IMR-90 (cell line): ENCODE measurements around the gene KCNAB1. TPM values are rescaled to one million over a fixed set of nuclear protein-coding genes. Genes with fewer than 3 reads are reported as not detected.

Experiments
- ATAC-seq: fragments of 200-7000 bp; cut with Tn5 transposase; 2 replicates; pipeline ENCODE4 v1.9.1; 2020; ENCODE audit warnings: low read depth, mild to moderate bottlenecking, moderate library complexity
- BruUV-seq: library from RNA; stranded (reverse); fragments of 400-500 nt; replicated peaks from 2 replicates; lab custom pipeline; 2021; lab: Mats Ljungman, UMichigan
- CTCF ChIA-PET: fragments of 300-600 bp; formaldehyde crosslinking; extraction: SDS; loops from one replicate; lab custom pipeline; 2021; ENCODE audit warnings: antibody characterized with exemption; lab: Yijun Ruan, JAX
- POLR2A ChIA-PET: fragments of 300-600 bp; sonication (Branson Sonifier 250); formaldehyde crosslinking; loops from one replicate; lab custom pipeline; 2022; ENCODE audit warnings: antibody characterized with exemption; ENCODE audit not compliant: unreplicated experiment; lab: Charles Lee
- DNase-seq: peaks from one replicate; pipeline ENCODE4 v3.0.0; 2013
- H2AFZ ChIP-seq: replicated peaks from 2 replicates; pipeline ENCODE3; 2013; ENCODE audit warnings: low read length, mild to moderate bottlenecking; ENCODE audit not compliant: poor library complexity
- H2AK5ac ChIP-seq: 2 replicates; pipeline ENCODE4 v1.6.1; 2013; ENCODE audit warnings: low read depth, low read length, inconsistent platforms
- H2AK9ac ChIP-seq: replicated peaks from 2 replicates; pipeline ENCODE3; 2013; ENCODE audit warnings: mild to moderate bottlenecking, low read depth, low read length, moderate library complexity; ENCODE audit not compliant: poor library complexity
- H2BK120ac ChIP-seq: 2 replicates; pipeline ENCODE4 v1.6.1; 2013; ENCODE audit warnings: low read depth, low read length, inconsistent platforms
- H2BK15ac ChIP-seq: 3 replicates; pipeline ENCODE4 v1.6.1; 2013; ENCODE audit warnings: low read depth, low read length, inconsistent platforms
- H2BK20ac ChIP-seq: 2 replicates; pipeline ENCODE4 v1.6.1; 2013; ENCODE audit warnings: low read depth, mild to moderate bottlenecking, inconsistent platforms, low read length, moderate library complexity
- H2BK5ac ChIP-seq: 2 replicates; pipeline ENCODE4 v1.6.1; 2013; ENCODE audit warnings: mild to moderate bottlenecking, low read depth, low read length, inconsistent platforms; ENCODE audit not compliant: poor library complexity, severe bottlenecking
- H3K14ac ChIP-seq: replicated peaks from 2 replicates; pipeline ENCODE4 v1.6.1; 2013; ENCODE audit warnings: low read depth, low read length, inconsistent platforms
- H3K18ac ChIP-seq: 2 replicates; pipeline ENCODE4 v1.6.1; 2013; ENCODE audit warnings: low read depth, low read length, control low read depth
- H3K23ac ChIP-seq: 2 replicates; pipeline ENCODE4 v1.6.1; 2013; ENCODE audit warnings: low read depth, low read length, inconsistent platforms
- H3K27ac ChIP-seq: 2 replicates; pipeline ENCODE4 v1.5.1; 2013; ENCODE audit warnings: mild to moderate bottlenecking, control low read depth, low read length; ENCODE audit not compliant: insufficient read depth
- H3K27me3 ChIP-seq: 2 replicates; pipeline ENCODE4 v1.6.1; 2013; ENCODE audit warnings: low read length; ENCODE audit not compliant: control insufficient read depth, insufficient read depth
- H3K36me3 ChIP-seq: 2 replicates; pipeline ENCODE4 v1.6.1; 2013; ENCODE audit warnings: low read length, mixed read lengths; ENCODE audit not compliant: control insufficient read depth, insufficient read depth
- H3K4ac ChIP-seq: 2 replicates; pipeline ENCODE4 v1.6.1; 2013; ENCODE audit warnings: low read depth, low read length, inconsistent platforms
- H3K4me1 ChIP-seq: 2 replicates; pipeline ENCODE4 v1.6.1; 2013; ENCODE audit warnings: low read length, mixed read lengths; ENCODE audit not compliant: control insufficient read depth, insufficient read depth
- H3K4me2 ChIP-seq: 2 replicates; pipeline ENCODE4 v1.6.1; 2013; ENCODE audit warnings: low read depth, mild to moderate bottlenecking, control low read depth, low read length, moderate library complexity
- H3K4me3 ChIP-seq: 2 replicates; pipeline ENCODE4 v1.5.1; 2013; ENCODE audit warnings: low read depth, mild to moderate bottlenecking, control low read depth, low read length, moderate library complexity; ENCODE audit not compliant: insufficient read depth
- H3K56ac ChIP-seq: 2 replicates; pipeline ENCODE4 v1.6.1; 2013; ENCODE audit warnings: low read length, inconsistent platforms; ENCODE audit not compliant: insufficient read depth; ENCODE audit errors: extremely low read depth
- H3K79me1 ChIP-seq, 2 experiments: 2 replicates each; pipeline ENCODE4 v1.6.1; 2013; ENCODE audit warnings: low read length in 2 of 2, inconsistent platforms in 1 of 2, low read depth in 1 of 2
- H3K9ac ChIP-seq: 2 replicates; pipeline ENCODE4 v1.6.1; 2013; ENCODE audit warnings: low read depth, low read length, control low read depth
- H3K9me1 ChIP-seq: 2 replicates; pipeline ENCODE4 v1.6.1; 2013; ENCODE audit warnings: low read length, inconsistent platforms; ENCODE audit not compliant: insufficient read depth
- H3K9me3 ChIP-seq: 2 replicates; pipeline ENCODE4 v1.6.1; 2013; ENCODE audit warnings: low read length; ENCODE audit not compliant: control insufficient read depth, insufficient read depth
- H4K20me1 ChIP-seq: 2 replicates; pipeline ENCODE4 v1.6.1; 2013; ENCODE audit warnings: low read length, inconsistent platforms; ENCODE audit not compliant: insufficient read depth
- H4K5ac ChIP-seq: 2 replicates; pipeline ENCODE4 v1.6.1; 2013; ENCODE audit warnings: mild to moderate bottlenecking, low read depth, low read length, control low read depth
- H4K8ac ChIP-seq, 2 experiments: 2 replicates each; pipeline ENCODE4 v1.6.1; 2013; ENCODE audit warnings: low read depth in 2 of 2, low read length in 2 of 2, control low read depth in 1 of 2, inconsistent platforms in 1 of 2
- H4K91ac ChIP-seq: 2 replicates; pipeline ENCODE4 v1.6.1; 2013; ENCODE audit warnings: low read depth, low read length, inconsistent platforms; ENCODE audit not compliant: insufficient read depth
- BHLHE40 ChIP-seq: fragments of 150-350 bp; IDR thresholded peaks from 2 replicates; pipeline ENCODE4 v1.6.1; 2016; ENCODE audit warnings: mild to moderate bottlenecking, low read depth, low read length
- CEBPB ChIP-seq: IDR thresholded peaks from 2 replicates; pipeline ENCODE4 v1.6.1; 2012; ENCODE audit warnings: low read depth, low read length, improper control_type of control experiment
- FOS ChIP-seq: fragments of 150-350 bp; IDR thresholded peaks from 2 replicates; pipeline ENCODE4 v1.6.1; 2016; ENCODE audit warnings: low read depth, low read length
- MAFK ChIP-seq: IDR thresholded peaks from 2 replicates; pipeline ENCODE4 v1.6.1; 2012; ENCODE audit warnings: low read depth, low read length, improper control_type of control experiment
- MAZ ChIP-seq: IDR thresholded peaks from 2 replicates; pipeline ENCODE4 v1.6.1; 2012; ENCODE audit warnings: low read depth, mild to moderate bottlenecking, low read length, improper control_type of control experiment, moderate library complexity, borderline replicate concordance
- MXI1 ChIP-seq: IDR thresholded peaks from 2 replicates; pipeline ENCODE4 v1.6.1; 2012; ENCODE audit warnings: low read depth, mild to moderate bottlenecking, low read length, moderate library complexity, borderline replicate concordance
- POLR2A ChIP-seq: IDR thresholded peaks from 2 replicates; pipeline ENCODE4 v1.6.1; 2012; ENCODE audit warnings: mild to moderate bottlenecking, low read depth, low read length
- RAD21 ChIP-seq: IDR thresholded peaks from 2 replicates; pipeline ENCODE4 v1.6.1; 2012; ENCODE audit warnings: low read length, improper control_type of control experiment
- RCOR1 ChIP-seq: IDR thresholded peaks from 2 replicates; pipeline ENCODE4 v1.6.1; 2012; ENCODE audit warnings: mild to moderate bottlenecking, low read length, improper control_type of control experiment; ENCODE audit not compliant: insufficient replicate concordance
- RFX5 ChIP-seq: IDR thresholded peaks from 2 replicates; pipeline ENCODE4 v1.8.0; 2012; ENCODE audit warnings: low read depth, mild to moderate bottlenecking, low read length, moderate library complexity
- SMC3 ChIP-seq: fragments of 150-350 bp; IDR thresholded peaks from 2 replicates; pipeline ENCODE4 v1.6.1; 2016; ENCODE audit warnings: low read depth, mild to moderate bottlenecking, antibody characterized with exemption, low read length, moderate library complexity
- WGBS, 2 experiments: methylation state at CpG; one replicate each; pipeline versions ENCODE4 v1.1.5 to v1.1.7; 2013; ENCODE audit warnings: missing lambda C conversion rate in 2 of 2; ENCODE audit not compliant: insufficient read length in 1 of 2; ENCODE audit errors: extremely low coverage in 2 of 2; 5-methylcytosine and 5-hydroxymethylcytosine counted together
- dilution Hi-C: fragments of 300-500 bp; cut with HindIII; formaldehyde crosslinking; loops from one replicate; pipeline ENCODE4 v1.14.3; 2018; ENCODE audit warnings: low sequenced_read_pairs; ENCODE audit not compliant: unreplicated experiment
- in situ Hi-C: fragments of 300-500 bp; cut with MboI; formaldehyde crosslinking; loops from 3 replicates; pipeline ENCODE4 v1.14.3; 2019; ENCODE audit warnings: low sequenced_read_pairs, inconsistent platforms, mixed read lengths
- intact Hi-C: fragments of 100-400 bp; cut with micrococcal nuclease; formaldehyde crosslinking; loops from 2 replicates; pipeline ENCODE4 v1.10.0; 2022
- polyA plus RNA-seq, 3 experiments: library from polyadenylated mRNA; depleted of rRNA; stranded (reverse); fragments of >200 nt; gene quantifications; 2 replicates each; pipeline ENCODE4 v1.2.3, GENCODE V29; 2012; ENCODE audit warnings: low replicate concordance in 1 of 3
- total RNA-seq: library from RNA; depleted of rRNA; stranded (reverse); fragments of >200 nt; gene quantifications from 2 replicates; pipeline ENCODE4 v1.2.3, GENCODE V29; 2012
- TF ChIP-seq, protein P1 (sequence below): fragments of 150-350 bp; IDR thresholded peaks from 2 replicates; pipeline ENCODE4 v1.6.1; 2017; ENCODE audit warnings: mild to moderate bottlenecking, antibody characterized with exemption, low read length, low read depth
- TF ChIP-seq, protein P2 (sequence below): fragments of 150-350 bp; IDR thresholded peaks from 2 replicates; pipeline ENCODE4 v1.6.1; 2016; ENCODE audit warnings: low read depth, mild to moderate bottlenecking, low read length, moderate library complexity, borderline replicate concordance

Gene KCNAB1
- total and polyA plus RNA-seq, 2 of the 4 experiments (the other 2 are of a cell fraction): under 0.01 to 0.07 TPM

DNA sequence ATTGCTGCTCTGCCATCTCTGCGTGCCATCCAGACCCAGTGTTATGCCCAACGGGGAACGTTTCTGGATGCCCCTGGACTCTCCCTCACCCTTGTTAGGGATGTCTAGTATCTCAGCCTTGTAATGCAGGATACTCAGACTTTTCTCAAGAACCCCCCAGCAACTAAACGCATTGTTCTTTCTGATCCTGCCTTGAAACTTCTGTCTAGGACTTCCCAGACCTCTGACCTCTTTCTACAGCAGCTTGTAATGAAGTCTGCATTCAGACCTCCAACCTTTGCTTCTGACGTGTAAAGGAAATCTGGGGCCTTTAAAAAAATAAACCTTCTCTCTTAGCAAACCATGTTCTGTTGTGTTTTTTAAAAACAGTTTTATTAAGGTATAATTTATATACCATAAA is 139.5 kb downstream of the KCNAB1 start:
- Histone ChIP-seq H3K27me3 (no peaks in the 10 kb centered on the region; the same call in 1 of the 2 replicates), H3K4me2 (no peak overlapping the region), H3K9ac (no peak overlapping the region), H4K8ac (no peak overlapping the region), H3K14ac (no peak overlapping the region), H3K18ac (no peak overlapping the region), H2BK120ac (no peak overlapping the region), H2AFZ (no peak overlapping the region), H2BK15ac (no peak overlapping the region), H2BK5ac (no peak overlapping the region), H2AK9ac (peak overlapping the region; percentile 23), H3K79me1 (no peaks in the 10 kb centered on the region), H4K20me1 (no peaks in the 10 kb centered on the region), H2AK5ac (no peak overlapping the region), H3K4me3 (no peak overlapping the region), H3K9me3 (no peaks in the 10 kb centered on the region), H3K4me1 (no peaks in the 10 kb centered on the region), H4K5ac (no peak overlapping the region), H3K27ac (no peak overlapping the region), H3K36me3 (no peaks in the 10 kb centered on the region), H3K56ac (no peak overlapping the region), H3K9me1 (no peaks in the 10 kb centered on the region), H2BK20ac (no peak overlapping the region), H4K91ac (no peak overlapping the region), H3K23ac (no peak overlapping the region), H3K4ac (no peak overlapping the region)
- CTCF ChIA-PET: interaction anchor here (0.5 kb wide), 1 partner anchor 41 kb away, joined by 3 read pairs; no protein-coding TSS in a partner anchor
- dilution Hi-C loops (no loop called here), in situ Hi-C loops (no loop called here), intact Hi-C loops (no loop called here)
- BruUV-seq: no TSS peak
- ATAC-seq (no peak), DNase-seq (no peak)
- TF ChIP-seq RAD21 (no peak), MAZ (no peak), RFX5 (no peak), CEBPB (no peak), POLR2A (no peak), MXI1 (no peak), BHLHE40 (no peak), SMC3 (no peak), RCOR1 (no peak), FOS (no peak), MAFK (no peak)
- TF ChIP-seq, protein P1, sequence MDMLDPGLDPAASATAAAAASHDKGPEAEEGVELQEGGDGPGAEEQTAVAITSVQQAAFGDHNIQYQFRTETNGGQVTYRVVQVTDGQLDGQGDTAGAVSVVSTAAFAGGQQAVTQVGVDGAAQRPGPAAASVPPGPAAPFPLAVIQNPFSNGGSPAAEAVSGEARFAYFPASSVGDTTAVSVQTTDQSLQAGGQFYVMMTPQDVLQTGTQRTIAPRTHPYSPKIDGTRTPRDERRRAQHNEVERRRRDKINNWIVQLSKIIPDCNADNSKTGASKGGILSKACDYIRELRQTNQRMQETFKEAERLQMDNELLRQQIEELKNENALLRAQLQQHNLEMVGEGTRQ: no peak
- TF ChIP-seq, protein P2, sequence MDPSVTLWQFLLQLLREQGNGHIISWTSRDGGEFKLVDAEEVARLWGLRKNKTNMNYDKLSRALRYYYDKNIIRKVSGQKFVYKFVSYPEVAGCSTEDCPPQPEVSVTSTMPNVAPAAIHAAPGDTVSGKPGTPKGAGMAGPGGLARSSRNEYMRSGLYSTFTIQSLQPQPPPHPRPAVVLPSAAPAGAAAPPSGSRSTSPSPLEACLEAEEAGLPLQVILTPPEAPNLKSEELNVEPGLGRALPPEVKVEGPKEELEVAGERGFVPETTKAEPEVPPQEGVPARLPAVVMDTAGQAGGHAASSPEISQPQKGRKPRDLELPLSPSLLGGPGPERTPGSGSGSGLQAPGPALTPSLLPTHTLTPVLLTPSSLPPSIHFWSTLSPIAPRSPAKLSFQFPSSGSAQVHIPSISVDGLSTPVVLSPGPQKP: no peak
- 89% methylated on average over 1 of the region's 5 CpGs; no CpG with 5 or more reads in 1 of the 2 experiments for WGBS, 2 experiments
- POLR2A ChIA-PET: no interaction called here
